Mammary epithelial cell (primary cell): ENCODE results near the gene MICU1.

Source experiments
- CTCF ChIP-seq, 2 donors: IDR thresholded peaks in 1 of 2; conservative IDR thresholded peaks in 1 of 2; 2 replicates each; pipeline ENCODE4 v1.5.1; 2011 to 2012; ENCODE audit warnings: inconsistent platforms in 2 of 2, low read length in 2 of 2, mild to moderate bottlenecking in 2 of 2, control low read depth in 1 of 2, low read depth in 1 of 2; ENCODE audit not compliant: insufficient read depth in 1 of 2; ENCODE audit errors: extremely low read depth in 1 of 2
- EZH2 ChIP-seq: IDR thresholded peaks from 2 replicates; pipeline ENCODE4 v1.6.1; 2012; ENCODE audit warnings: low read length, inconsistent platforms, borderline replicate concordance

DNA sequence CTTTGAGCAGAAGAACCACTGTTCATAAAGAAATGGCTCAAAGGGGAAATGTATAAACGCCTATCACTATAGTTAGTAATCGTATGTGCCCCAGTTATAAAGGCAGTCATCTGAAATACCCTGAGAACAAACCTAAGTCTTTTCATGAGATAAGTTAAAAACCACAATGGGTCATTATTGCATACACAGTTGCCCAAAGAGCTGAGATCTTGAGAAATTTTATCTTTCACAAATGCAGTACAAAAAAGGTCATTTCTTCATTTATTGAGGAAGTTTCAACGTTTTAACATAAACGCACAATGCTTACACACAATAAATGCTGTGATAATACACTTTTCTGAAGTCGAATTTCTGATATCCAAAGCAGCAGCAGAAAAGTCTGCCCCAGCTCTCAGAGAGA lies 114.4 kb downstream of the MICU1 start:
- TF ChIP-seq EZH2 (no peak), CTCF (conservative IDR thresholded peaks at IDR 0.05 in 1 of 2, IDR thresholded peaks at IDR 0.05 in 1 of 2; ENCODE audit: extremely low read depth in 1 of 2, insufficient read depth in 1 of 2, low read depth in 1 of 2, low read length in 2 of 2) (no peak)
